Caco-2 (cell line): ENCODE results near the gene CUTC. TPM values are rescaled to one million over a fixed set of nuclear protein-coding genes. Genes with fewer than 3 reads are reported as not detected.

Source experiments
- BruUV-seq: library from RNA; stranded (reverse); fragments of 400-500 nt; replicated peaks from 2 replicates; lab custom pipeline; 2021; lab: Mats Ljungman, UMichigan
- CTCF ChIA-PET: fragments of 300-600 bp; sonication (Branson Sonifier 250); formaldehyde crosslinking; loops from one replicate; lab custom pipeline; 2022; ENCODE audit warnings: antibody characterized with exemption; lab: Charles Lee
- POLR2A ChIA-PET: fragments of 300-600 bp; sonication (Branson Sonifier 250); formaldehyde crosslinking; loops from one replicate; lab custom pipeline; 2022; ENCODE audit warnings: antibody characterized with exemption; lab: Charles Lee
- DNase-seq, 2 experiments: peaks; one replicate each; pipeline versions ENCODE4 v3.0.0 to v3.0.0-alpha.2; 2020 to 2022
- H3K27me3 ChIP-seq: replicated peaks from 2 replicates; pipeline ENCODE4 v1.6.0; 2011; ENCODE audit warnings: low read length; ENCODE audit not compliant: control insufficient read depth, insufficient read depth
- H3K36me3 ChIP-seq: 2 replicates; pipeline ENCODE4 v1.5.1; 2011; ENCODE audit warnings: low read length; ENCODE audit not compliant: control insufficient read depth, insufficient read depth
- H3K4me1 ChIP-seq: fragments of 250-450 bp; sonication (Bioruptor Pico); 2 replicates; pipeline ENCODE4 v1.5.1; 2020; ENCODE audit warnings: mild to moderate bottlenecking
- H3K4me3 ChIP-seq: 2 replicates; pipeline ENCODE4 v1.5.1; 2011; ENCODE audit warnings: low read depth, mild to moderate bottlenecking, control low read depth, low read length
- H3K9me3 ChIP-seq: fragments of 250-450 bp; sonication (Bioruptor Pico); 2 replicates; pipeline ENCODE4 v1.5.1; 2020; ENCODE audit warnings: mild to moderate bottlenecking, moderate library complexity
- H3K27ac Mint-ChIP-seq: one replicate; pipeline ENCODE4 v1.8.0; 2022; ENCODE audit warnings: mixed read lengths; ENCODE audit not compliant: unreplicated experiment
- H3K27me3 Mint-ChIP-seq: one replicate; pipeline ENCODE4 v1.8.0; 2022; ENCODE audit warnings: mixed read lengths; ENCODE audit not compliant: insufficient read depth, unreplicated experiment
- H3K36me3 Mint-ChIP-seq: one replicate; pipeline ENCODE4 v1.8.0; 2022; ENCODE audit warnings: mild to moderate bottlenecking, mixed read lengths; ENCODE audit not compliant: insufficient read depth, unreplicated experiment
- H3K4me1 Mint-ChIP-seq: one replicate; pipeline ENCODE4 v1.8.0; 2022; ENCODE audit warnings: low read depth, mixed read lengths; ENCODE audit not compliant: unreplicated experiment
- H3K4me3 Mint-ChIP-seq: one replicate; pipeline ENCODE4 v1.8.0; 2022; ENCODE audit warnings: mild to moderate bottlenecking, moderate library complexity, mixed read lengths; ENCODE audit not compliant: unreplicated experiment
- H3K9me3 Mint-ChIP-seq: one replicate; pipeline ENCODE4 v1.8.0; 2022; ENCODE audit warnings: mixed read lengths; ENCODE audit not compliant: unreplicated experiment
- intact Hi-C: fragments of 100-400 bp; cut with micrococcal nuclease; formaldehyde crosslinking; loops from one replicate; pipeline ENCODE4 v1.10.0; 2022; ENCODE audit not compliant: unreplicated experiment
- total RNA-seq: library from RNA; stranded (reverse); gene quantifications from 2 replicates; pipeline ENCODE4 v1.2.3, GENCODE V29; 2022
- TF ChIP-seq, protein P1 (sequence below), 2 experiments: fragments of 200-600 bp in 1 of 2; IDR thresholded peaks; 1 replicate in 1 of 2; 2 replicates in 1 of 2; pipeline versions ENCODE4 v1.5.1 to v1.8.0; 2011 to 2022; ENCODE audit warnings: antibody characterized with exemption in 1 of 2, control low read depth in 1 of 2, inconsistent platforms in 1 of 2, low read depth in 1 of 2, low read length in 1 of 2, mild to moderate bottlenecking in 1 of 2, moderate library complexity in 1 of 2; ENCODE audit not compliant: insufficient read depth in 1 of 2, severe bottlenecking in 1 of 2, unreplicated experiment in 1 of 2

Gene CUTC
- total RNA-seq, 1 experiment from 2014 or later, result 30.1 TPM

- DNase-seq, result no peak
- BruUV-seq, result no TSS peak
- Mint-ChIP-seq H3K36me3 (peaks cover 39% of the 10 kb centered on the region), H3K4me3 (no peak overlapping the region), H3K27ac (no peak overlapping the region), H3K27me3 (no peaks in the 10 kb centered on the region), H3K4me1 (no peaks in the 10 kb centered on the region), H3K9me3 (no peaks in the 10 kb centered on the region)
- H3K27me3 ChIP-seq, result no peaks in the 10 kb centered on the region
- ChIA-PET POLR2A (no interaction called here), CTCF (interaction anchor here (0.6 kb wide), 1 partner anchor 16 kb away, joined by 3 read pairs; no protein-coding TSS in a partner anchor)
- H3K4me1 ChIP-seq, result no peaks in the 10 kb centered on the region
- no peaks in the 10 kb centered on the region; the same call in none of the 2 replicates for H3K36me3 ChIP-seq
- intact Hi-C loops, result no loop called here
- H3K4me3 ChIP-seq, result no peak overlapping the region
- H3K9me3 ChIP-seq, result no peaks in the 10 kb centered on the region
- TF ChIP-seq, protein P1, sequence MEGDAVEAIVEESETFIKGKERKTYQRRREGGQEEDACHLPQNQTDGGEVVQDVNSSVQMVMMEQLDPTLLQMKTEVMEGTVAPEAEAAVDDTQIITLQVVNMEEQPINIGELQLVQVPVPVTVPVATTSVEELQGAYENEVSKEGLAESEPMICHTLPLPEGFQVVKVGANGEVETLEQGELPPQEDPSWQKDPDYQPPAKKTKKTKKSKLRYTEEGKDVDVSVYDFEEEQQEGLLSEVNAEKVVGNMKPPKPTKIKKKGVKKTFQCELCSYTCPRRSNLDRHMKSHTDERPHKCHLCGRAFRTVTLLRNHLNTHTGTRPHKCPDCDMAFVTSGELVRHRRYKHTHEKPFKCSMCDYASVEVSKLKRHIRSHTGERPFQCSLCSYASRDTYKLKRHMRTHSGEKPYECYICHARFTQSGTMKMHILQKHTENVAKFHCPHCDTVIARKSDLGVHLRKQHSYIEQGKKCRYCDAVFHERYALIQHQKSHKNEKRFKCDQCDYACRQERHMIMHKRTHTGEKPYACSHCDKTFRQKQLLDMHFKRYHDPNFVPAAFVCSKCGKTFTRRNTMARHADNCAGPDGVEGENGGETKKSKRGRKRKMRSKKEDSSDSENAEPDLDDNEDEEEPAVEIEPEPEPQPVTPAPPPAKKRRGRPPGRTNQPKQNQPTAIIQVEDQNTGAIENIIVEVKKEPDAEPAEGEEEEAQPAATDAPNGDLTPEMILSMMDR (IDR thresholded peaks at IDR 0.05; ENCODE audit: insufficient read depth in 1 of 2, low read depth in 1 of 2, low read length in 1 of 2, severe bottlenecking in 1 of 2, unreplicated experiment in 1 of 2), result no peak
Measured at GRCh38 chr10:99748823-99749451, 16.9 kb downstream of the CUTC start.

GRCh38 chr10:99750641-99751040 is 18.6 kb downstream of the CUTC start:
- H3K9me3 ChIP-seq, result no peaks in the 10 kb centered on the region
- ChIA-PET CTCF (no interaction called here), POLR2A (no interaction called here)
- no peaks in the 10 kb centered on the region for H3K4me1 ChIP-seq
- Mint-ChIP-seq H3K4me3 (no peak overlapping the region), H3K9me3 (no peaks in the 10 kb centered on the region), H3K4me1 (no peaks in the 10 kb centered on the region), H3K36me3 (peaks cover 24% of the 10 kb centered on the region), H3K27me3 (no peaks in the 10 kb centered on the region), H3K27ac (no peak overlapping the region)
- no TSS peak for BruUV-seq
- H3K4me3 ChIP-seq, result no peak overlapping the region
- H3K36me3 ChIP-seq, result no peaks in the 10 kb centered on the region; the same call in 1 of the 2 replicates
- intact Hi-C loops, result no loop called here
- TF ChIP-seq, protein P1 (IDR thresholded peaks at IDR 0.05; ENCODE audit: insufficient read depth in 1 of 2, low read depth in 1 of 2, low read length in 1 of 2, severe bottlenecking in 1 of 2, unreplicated experiment in 1 of 2), result no peak
- H3K27me3 ChIP-seq, result no peaks in the 10 kb centered on the region
- no peak for DNase-seq

GRCh38 chr10:99754670-99755069 is 22.6 kb downstream of the CUTC start:
- Histone ChIP-seq H3K4me1 (no peaks in the 10 kb centered on the region), H3K4me3 (no peak overlapping the region), H3K9me3 (no peaks in the 10 kb centered on the region), H3K27me3 (no peaks in the 10 kb centered on the region), H3K36me3 (peaks cover 3% of the 10 kb centered on the region; the same call in 1 of the 2 replicates)
- ChIA-PET POLR2A (interaction anchor here (0.5 kb wide), 1 partner anchor 13 kb away, joined by 7 read pairs; no protein-coding TSS in a partner anchor), CTCF (no interaction called here)
- H3K27me3 Mint-ChIP-seq, result no peaks in the 10 kb centered on the region
- H3K4me3 Mint-ChIP-seq, result no peak overlapping the region
- intact Hi-C loops, result no loop called here
- no peak for DNase-seq
- no peak overlapping the region for H3K27ac Mint-ChIP-seq
- TF ChIP-seq, protein P1 (IDR thresholded peaks at IDR 0.05; ENCODE audit: insufficient read depth in 1 of 2, low read depth in 1 of 2, low read length in 1 of 2, severe bottlenecking in 1 of 2, unreplicated experiment in 1 of 2), result no peak
- no peaks in the 10 kb centered on the region for H3K9me3 Mint-ChIP-seq
- peaks cover 56% of the 10 kb centered on the region for H3K36me3 Mint-ChIP-seq
- no TSS peak for BruUV-seq
- H3K4me1 Mint-ChIP-seq, result no peaks in the 10 kb centered on the region
